Stimulated activated CD4-positive, alpha-beta T cell treated with anti-CD3 and anti-CD28 coated beads, Interleukin-2, amount 100 ng/mL, for 48 hours (primary cell): ENCODE results near the gene USP6NL.

ENCODE experiments used
- DNase-seq, 2 donors: peaks; one replicate each; pipeline ENCODE4 v3.0.0-alpha.2; 2020

Gene USP6NL

DNA sequence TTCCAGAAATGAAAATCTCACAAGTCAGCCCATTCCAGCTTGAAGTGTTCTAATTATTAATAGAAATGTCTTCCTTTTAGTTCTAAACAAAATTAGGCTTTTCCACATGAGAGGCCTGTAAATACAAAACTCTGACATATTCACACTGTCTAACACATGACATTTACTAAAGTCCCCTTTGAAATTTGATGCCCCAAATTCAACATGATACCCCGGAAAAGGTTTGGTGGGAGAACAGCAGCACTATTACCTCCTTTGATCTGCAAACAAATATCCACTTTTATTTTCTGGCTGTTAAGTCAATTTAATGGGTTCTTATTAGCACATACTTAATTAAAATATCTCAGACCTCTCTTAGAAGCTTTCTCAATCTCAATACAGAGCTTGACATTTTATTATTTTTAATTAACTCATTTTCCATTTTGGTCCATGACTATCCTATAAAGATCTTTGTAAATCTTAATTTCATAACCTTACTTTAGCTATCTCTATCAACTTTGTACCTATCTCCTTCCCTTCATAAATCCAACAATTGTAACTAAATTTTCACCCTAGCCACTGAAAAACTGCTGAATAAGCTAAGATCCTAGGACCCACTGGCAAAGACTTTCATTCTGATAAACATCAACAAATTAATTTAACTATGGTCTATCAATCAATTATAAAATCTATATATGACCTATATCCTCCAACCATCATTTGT lies 63.2 kb downstream of the USP6NL start:
- DNase-seq: no peak

DNA sequence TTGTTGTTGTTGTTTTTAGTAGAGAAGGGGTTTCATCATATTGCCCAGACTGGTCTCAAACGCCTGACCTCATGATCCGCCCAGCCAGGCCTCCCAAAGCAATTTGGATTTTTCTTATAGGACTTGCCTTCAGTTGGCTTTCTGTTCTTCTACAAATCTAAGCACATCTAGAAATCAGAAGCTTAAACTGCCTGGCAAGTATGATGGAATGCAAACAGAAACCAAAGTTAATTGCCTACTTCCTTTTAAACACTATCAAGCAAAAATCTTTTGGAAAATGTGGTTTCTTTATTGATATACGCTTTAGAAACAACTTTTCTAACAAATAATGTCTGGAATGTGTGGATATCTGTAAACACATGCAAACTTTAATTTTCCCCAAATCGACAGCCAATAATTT lies 64.9 kb downstream of the USP6NL start:
- DNase-seq: no peak

DNA sequence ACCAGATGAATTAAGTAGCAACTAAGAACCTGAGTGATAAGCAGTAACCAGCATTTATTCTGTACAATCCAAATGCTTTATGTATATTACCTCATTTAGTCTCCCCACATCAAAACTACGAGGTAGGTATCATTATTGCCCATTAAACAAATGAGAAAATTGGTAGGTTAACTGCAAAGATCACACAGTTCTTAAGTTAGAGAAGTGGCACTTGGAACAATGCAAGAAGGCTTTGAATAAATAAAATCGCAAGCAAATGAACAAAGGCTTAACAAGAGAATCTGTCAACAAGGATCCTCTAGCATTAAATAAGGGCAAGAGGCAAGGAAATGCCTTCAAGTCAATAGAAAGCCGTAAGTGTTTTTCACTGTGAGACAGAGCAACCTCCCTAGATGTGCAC lies 70.2 kb downstream of the USP6NL start:
- DNase-seq: no peak

- DNase-seq: no peak
Observed at GRCh38 chr10:11539191-11539868, 72.1 kb downstream of the USP6NL start.

DNA sequence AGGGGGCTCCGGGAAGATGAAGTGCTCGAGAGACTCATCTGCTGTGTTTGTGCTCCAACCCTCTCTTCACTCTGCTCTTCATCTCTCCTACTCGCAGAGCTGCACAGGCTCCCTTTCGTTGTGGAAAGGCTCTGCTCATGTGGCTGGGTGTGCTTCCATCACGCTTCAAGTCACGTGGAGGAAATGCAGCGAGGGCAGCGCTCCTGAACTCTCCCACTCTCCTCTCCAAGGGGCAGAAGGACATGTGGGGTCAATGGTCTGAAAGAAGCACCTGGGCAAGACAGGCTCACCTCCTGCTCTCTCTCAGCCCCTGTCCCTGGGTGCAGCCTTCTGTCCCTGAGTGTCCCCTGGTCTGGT lies 72.6 kb downstream of the USP6NL start:
- DNase-seq: no peak

DNA sequence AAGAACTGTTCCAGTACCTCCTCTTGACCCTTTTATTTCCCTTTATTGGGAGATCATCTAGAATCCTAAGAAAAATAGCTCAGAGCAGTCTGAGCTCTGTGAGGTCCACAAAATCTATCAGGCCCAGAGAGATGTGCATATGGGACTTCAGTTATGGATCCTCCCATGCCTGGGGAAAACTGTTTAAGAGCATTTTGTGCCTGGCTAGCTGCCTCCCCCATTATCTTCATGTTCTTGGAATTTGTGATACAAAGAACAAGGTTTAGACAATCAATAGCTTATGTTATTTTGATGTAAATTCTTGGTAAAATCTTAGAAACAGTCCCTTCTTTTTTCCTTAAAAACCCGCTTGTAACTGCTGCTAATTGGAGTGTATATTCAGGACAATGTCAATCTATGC lies 75.2 kb downstream of the USP6NL start:
- DNase-seq: no peak

DNA sequence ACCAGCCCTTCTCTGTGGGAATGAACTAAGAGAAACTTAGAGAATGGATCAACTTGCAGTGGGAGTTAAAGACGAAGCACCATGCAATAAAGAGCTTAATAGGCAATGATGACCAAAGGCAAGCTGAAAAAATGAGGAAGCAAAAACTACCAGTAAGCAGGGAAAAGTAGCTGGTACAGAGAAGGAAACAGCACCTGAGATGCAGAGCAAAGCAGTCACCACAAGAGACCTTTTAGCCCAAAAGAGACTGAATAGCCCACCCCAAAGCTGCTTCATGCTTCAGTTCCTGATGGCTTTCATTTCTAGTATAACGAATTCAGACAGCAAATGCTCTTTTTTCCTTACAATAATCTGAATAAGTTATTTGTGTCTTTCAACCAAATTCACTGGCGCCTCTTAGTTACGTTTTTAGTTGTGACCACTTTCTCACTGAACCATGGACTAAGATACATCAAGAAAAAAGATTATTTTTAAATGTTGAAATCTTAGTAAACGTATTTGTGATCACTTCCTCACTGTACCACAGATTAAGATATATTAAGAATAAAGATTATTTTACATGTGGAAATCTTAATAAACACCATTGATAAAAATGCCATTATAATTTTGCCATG lies 76.0 kb downstream of the USP6NL start:
- DNase-seq: no peak

DNA sequence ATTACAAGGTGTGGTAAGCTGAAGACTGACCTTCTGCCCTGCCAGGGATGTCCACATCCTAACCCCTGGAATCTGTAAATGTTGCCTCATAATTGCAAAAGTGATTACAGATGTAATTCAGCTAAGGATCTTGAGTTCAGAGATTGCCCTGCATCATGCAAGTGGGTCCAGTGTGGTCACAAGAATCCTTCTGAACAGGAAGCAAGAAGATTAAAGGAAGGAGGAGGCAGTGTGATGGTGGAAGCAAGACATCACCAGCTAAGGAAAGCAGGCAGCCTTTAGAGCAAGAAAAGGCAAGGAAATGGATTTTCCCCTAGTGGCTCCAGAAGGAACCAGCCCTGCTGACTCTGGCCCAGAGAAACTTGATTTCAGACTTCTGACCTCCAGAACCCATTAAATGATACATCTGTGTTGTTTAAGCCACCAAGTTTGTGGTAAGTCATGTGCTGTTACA lies 78.1 kb downstream of the USP6NL start:
- DNase-seq: no peak

- DNase-seq: no peak
Observed at GRCh38 chr10:11532306-11532705, 79.1 kb downstream of the USP6NL start.

DNA sequence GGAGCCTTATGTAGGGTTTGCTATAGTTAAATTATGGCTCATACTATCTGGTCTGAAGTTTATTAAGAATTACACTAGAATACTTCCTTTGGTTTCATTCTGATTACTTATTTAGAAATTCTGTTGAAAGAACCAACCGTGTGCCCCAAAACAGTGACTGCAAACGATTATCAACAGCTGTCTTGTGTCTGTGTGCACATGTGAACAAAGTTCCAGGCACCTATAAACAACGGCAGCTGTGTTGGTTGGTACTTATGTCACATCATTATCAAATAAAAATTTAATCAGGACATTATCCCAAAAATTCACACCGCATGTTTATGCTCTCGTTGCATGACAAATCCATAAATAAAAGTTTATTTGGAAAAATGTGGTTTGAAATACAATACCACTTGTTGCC lies 80.6 kb downstream of the USP6NL start:
- DNase-seq: no peak

- DNase-seq: no peak
Observed at GRCh38 chr10:11529276-11529903, 82.1 kb downstream of the USP6NL start.

DNA sequence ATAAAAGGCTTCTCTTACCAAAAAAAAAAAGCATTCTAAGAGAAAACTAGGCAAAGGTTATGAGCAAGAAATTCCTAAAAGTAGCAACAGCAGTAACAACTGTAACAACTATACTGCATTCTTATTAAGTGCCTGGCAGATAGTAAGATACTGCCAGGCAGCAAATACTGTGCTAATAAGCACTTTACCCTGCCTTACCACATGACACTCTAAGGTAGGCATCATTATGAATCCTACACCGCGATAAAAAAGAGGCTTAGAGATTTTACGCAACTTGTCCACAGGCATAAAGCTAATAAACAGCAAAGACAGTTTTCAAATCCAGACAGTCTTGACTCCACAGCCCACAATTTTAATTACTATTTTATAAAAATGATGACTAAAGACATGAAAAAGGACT lies 83.2 kb downstream of the USP6NL start:
- no peak for DNase-seq

DNA sequence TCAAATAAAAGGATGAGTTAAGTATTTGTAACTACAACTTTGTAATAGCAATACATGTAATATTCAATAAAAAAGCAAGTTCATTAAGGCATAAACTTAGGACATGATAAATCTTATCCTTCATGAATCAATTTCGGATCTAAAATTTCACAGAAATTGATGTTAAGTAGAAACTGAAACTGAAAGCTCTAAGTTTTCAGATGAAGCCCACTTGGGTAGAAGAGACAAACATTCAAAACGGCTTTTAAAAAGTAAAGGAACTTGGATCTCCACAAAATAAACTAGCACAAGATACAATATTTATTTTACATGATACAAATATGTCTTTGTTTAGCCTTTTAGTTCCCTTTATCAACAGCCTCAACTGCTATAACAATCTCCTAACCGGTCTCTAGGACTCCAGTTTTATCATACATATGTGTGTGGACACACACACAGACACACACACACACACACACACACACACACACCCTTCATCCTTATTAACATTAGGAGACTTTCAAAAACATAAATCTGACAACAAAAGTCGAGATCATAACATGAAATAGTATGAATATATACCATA lies 83.7 kb downstream of the USP6NL start:
- DNase-seq: no peak

GRCh38 chr10:11527068-11527467 lies 84.4 kb downstream of the USP6NL start:
- no peak for DNase-seq

GRCh38 chr10:11525503-11525902 lies 85.9 kb downstream of the USP6NL start:
- DNase-seq: no peak

GRCh38 chr10:11522821-11523245 lies 88.6 kb downstream of the USP6NL start:
- no peak for DNase-seq

GRCh38 chr10:11521860-11522259 lies 89.6 kb downstream of the USP6NL start:
- no peak for DNase-seq

- DNase-seq: no peak
Observed at GRCh38 chr10:11520892-11521291, 90.6 kb downstream of the USP6NL start.

GRCh38 chr10:11517150-11517549 lies 94.3 kb downstream of the USP6NL start:
- DNase-seq: peak in 1 of 2 donors; percentile 15

DNA sequence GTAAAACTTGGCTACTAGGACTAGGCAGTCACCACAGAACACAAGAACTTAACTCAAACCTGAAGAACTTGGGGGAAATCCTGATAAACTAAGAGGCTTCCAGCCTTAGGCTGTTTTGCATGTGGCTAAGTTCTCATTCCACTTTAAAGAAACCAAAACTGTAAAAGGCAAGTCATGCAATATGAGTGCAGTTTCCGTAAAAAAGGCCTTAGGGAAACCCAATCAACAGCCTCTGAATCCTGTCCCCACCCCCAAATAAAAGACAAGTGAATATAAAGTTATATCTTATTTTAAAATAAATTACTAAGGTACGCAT lies 95.1 kb downstream of the USP6NL start:
- DNase-seq: no peak

DNA sequence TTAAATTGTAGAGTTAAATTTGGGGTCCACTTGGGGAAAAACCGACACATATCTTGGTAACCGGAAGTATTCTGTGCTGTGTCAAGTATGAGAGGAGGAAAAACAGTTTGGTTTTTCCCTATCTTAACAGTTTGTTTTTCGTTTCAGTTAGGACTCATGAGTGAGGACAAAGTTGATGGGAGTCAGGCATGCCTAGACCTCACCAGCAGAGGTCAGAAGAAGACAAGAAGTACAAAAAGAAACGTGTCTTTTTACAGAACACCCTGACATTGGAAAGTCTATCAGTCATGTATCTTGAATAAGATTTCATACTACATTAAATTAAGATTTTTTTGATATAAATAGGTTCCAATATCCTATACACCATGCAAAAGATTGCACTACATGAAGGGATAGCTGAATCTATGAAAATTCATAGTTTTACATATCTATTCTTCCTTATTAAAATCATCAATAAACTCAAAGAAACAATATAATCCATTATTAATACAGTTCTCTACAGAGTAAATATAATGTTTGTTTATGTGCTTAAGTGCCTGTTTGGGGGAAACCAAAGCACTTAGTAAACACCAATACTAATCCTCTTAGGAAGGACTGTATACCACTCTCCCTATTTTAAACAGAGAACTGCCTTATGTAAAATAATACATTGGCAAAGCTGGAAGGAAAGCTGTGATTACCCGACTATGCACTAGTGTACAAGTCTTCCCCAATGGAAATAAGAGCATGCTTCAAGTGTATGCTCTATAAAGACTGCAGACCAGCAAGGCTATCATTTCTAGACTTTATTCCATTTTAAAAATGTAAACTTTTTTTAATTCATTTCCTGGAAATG lies 95.6 kb downstream of the USP6NL start:
- peak; percentile 16 to 29 for DNase-seq

DNA sequence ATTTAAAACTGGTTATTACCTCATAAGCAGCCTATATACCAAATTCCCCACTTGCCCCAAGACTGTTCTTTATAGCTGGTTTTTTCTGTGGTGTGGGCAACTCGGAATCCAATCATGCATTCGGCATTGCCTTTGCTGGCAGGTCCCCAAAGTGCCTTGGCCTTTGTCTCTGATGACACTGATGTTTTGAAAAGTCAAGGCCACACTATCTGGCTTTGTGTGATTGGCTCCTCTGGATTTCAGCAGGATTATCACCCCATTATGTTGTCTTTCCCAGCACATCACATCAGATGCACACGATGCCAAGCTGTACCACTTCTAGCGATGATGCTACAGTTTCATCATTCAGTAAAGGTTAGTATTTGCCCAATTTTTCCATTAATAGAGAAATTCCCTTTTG lies 97.7 kb downstream of the USP6NL start:
- no peak for DNase-seq

DNA sequence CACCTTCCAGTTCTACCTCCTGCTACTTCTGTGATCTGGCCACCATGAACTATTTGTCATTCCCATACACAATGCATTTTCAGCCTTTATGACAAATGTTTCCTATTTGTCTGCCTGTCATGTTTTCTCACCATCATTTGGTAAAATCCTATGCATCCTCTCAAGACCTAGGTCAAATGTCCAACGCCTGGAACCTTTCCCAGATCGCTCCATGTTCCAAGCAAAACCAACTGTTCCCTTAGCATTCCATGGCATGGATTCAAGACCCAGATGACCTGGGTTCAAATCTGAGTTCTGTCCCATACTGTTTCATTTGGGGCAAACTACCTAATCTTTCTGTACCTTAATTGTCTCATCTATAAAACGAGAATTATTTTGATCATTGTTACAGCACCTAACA lies 98.9 kb downstream of the USP6NL start:
- DNase-seq: no peak
